HG02763 (cell line): ENCODE results near the gene TNIP3.
"Not testable (repeated sequence)": the region's sequence is repeated elsewhere in the genome, so short reads cannot be mapped to it uniquely, and the experiment has no call there.

Experiments used
- ATAC-seq: cut with Tn5 transposase; IDR thresholded peaks from one replicate; pipeline ENCODE4 v1.9.1; 2021; ENCODE audit warnings: mild to moderate bottlenecking, moderate library complexity; ENCODE audit not compliant: unreplicated experiment

TNIP3 gene

DNA sequence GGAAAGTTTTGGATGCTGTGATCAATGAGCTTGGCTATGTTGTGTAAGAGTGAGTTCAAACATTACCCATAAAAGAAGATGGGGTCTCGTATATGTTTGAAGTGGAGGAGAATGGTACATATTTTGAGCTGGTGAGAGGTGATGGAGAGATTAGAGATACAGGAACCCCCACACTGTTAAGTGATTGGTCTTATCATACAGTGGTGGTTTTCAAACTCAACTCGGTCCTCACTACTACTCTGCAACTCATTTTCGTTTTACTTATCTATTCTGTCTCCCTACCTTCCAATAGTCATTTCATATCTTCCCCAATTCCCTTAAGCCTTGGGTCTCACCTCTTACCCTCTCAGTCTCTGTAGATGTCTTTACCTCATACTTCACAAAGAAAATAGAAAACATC, 16.4 kb upstream of the TNIP3 start:
- ATAC-seq = no peak

DNA sequence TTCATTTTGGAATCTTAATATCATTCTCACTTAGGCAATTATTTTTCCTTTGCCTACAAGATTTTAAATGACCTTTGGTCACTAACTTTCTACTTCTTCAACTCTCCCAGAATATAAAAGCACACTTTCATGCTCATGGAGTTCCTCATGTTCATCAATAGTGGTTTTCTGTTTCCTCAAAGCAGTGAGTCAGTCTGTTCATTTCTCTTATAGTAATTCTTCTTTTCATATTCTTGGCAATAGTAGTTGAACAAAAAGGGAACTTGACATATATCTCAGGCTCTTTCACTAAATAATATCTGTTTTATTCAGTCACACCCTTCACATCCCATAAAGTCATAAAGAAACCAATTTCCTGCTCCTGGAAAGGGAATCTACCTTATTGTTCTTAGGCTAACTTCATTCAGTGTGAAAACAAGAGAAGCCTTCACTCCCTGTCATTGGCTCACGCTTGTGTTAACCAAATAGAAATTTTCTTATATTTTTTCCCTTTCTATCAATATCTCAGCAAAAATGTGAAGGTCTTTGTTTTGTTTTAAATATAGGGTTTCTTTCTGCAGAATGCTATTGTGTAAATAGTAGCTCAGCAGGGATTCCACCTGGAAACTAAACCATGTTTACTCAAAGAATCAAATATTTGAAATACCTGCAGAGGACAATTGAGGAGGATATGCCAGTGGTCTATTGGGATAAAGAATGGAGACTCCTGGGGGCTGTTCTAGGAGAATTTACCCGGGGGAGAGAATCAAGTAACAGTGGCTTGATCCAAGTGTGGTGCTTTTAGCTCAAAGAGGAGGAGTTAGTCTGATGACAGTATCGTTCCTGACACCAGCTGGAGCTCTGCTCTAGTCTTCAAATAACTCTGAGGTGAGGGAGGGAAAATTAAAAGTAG, 13.4 kb upstream of the TNIP3 start:
- no peak for ATAC-seq

DNA sequence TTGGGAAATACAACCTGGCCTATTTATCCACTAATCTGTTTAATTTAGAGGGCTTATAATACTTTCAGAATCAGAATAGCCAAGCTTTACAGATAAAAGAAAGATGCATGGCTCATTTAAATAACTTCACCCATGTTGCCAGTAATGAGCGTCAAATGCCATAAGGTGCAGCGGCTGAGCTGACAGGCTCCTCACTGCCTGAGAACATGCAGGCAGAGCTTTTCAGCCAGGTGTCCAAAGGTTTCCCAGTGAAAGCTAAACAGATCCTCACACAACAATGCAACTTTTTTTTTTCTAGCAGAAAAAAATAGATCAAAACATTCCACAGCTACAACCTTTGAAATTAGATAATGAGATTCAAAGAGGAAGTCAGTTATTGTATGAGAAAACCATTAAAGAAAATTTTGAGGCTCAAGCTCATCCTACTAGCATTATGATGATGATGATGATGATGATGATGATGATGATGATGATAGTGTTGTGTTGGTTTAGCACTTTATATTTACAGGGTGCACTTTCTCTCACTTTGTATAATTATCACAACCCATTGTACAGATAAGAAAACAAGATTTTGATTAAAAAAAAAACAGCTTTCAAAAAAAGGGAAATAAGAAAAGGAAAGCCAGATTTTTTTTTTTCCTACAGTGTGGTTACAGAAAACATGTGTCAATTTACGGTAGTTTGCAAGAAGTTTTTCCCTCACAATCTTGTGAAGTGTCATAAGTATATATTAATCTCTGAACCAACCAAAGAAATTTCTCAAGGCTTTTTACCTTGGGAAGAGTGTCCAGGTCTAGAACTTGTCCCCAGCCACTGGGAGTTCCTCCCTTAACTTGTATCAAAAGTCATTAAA, 12.2 kb upstream of the TNIP3 start:
- ATAC-seq = no peak

GRCh38 chr4:121171477-121171876, 7.4 kb upstream of the TNIP3 start:
- ATAC-seq = not testable (repeated sequence)

DNA sequence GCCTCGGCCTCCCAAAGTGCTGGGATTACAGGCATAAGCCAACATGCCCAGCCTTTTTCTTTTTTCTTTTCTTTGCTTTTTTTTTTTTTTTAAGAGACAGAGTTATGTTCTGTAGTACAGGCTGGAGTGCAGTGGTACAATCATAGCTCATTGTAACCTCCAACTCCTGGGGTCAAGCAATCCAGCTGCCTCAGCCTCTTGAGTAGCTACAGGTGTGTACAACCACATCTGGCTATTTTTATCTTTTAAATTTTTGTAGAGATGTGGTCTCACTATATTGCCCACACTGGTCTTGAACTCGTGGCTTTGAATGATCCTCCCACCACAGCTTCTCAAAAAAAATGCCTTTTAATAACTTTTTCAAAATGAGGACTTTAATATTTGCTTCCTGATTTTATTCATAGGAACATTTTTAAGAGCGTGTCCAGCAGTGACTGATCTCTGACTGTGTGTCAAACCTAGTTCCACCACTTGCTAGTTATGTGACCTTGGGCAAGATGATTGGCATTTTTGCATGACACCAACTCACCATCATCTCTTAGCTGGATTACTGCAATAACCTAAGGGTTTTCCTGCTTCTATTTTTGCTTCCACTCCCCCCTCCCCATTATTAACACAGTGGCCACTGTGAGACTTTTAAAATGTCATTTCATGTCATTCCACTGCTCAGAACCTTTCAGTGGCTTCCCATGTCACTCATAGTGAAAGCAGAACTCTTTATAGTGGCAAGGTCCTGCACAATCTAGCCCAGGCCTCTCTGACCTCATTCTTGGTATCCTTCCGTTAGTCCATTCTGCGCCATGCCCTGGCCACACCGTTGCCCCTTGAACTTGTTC, 4.5 kb upstream of the TNIP3 start:
- peak; percentile 87 for ATAC-seq

GRCh38 chr4:121166976-121167375, 2.9 kb upstream of the TNIP3 start:
- ATAC-seq = no peak

- no peak for ATAC-seq
Measured at GRCh38 chr4:121165206-121165605, 1.1 kb upstream of the TNIP3 start.

GRCh38 chr4:121156822-121157769, 7.0 kb downstream of the TNIP3 start:
- ATAC-seq = no peak

DNA sequence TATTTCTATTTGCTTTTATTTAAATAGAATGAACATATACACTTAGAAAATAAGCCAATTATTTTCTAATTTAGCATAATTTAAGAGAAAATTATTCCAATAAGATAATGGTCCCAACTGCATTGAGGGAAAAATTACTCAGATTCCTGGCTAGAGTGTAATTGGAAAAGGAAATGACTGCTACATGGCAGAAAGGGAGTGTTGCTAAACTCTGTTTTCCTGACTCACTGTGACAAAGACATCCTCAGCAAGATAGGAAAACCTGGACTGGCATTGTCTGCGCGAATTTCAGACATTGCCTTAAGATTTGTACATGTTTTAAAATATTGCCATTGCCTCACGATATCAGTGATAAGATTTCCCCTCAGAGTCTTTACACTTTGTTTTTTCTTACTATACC, 8.2 kb downstream of the TNIP3 start:
- ATAC-seq = no peak

DNA sequence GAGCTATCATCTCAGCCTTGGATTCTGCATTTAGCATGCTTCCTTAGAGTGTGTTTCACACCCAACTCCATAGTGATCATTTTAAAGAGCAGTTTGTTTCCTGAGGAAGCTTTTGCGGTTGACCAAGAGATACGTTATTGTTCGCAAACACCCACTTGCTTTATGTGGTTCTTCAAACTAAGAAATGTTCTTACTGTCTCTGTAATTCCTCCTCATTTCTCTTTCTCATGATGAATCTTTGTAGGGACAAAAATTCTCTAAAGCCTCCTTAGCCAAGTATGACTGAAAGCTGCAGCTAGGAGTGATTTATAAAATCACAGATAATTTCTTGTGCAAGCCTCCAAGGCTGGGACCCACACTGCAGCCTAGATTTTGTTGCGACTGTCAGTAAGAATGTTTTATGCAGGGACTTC, 10.0 kb downstream of the TNIP3 start:
- no peak for ATAC-seq

DNA sequence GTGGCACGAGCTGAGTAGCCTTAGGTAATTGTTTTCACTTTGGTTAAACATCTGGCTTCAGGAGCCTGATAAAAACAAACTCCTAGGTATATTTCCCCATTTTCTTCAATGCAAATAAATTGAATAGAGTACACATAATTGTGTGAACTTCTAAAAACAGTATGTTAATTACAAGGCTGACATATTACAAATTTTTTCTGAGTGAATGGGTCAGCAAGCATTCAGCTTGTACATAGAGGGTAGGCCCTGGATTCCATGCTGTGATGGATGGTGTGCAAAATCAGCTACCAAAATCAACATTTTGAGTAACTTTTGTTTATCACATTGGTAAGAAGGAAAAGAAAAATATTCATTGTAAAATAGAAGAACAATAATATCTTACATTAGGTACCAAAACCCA, 12.2 kb downstream of the TNIP3 start:
- no peak for ATAC-seq

GRCh38 chr4:121150486-121150885, 13.6 kb downstream of the TNIP3 start:
- ATAC-seq = no peak

- no peak for ATAC-seq
Measured at GRCh38 chr4:121150003-121150402, 14.1 kb downstream of the TNIP3 start.

DNA sequence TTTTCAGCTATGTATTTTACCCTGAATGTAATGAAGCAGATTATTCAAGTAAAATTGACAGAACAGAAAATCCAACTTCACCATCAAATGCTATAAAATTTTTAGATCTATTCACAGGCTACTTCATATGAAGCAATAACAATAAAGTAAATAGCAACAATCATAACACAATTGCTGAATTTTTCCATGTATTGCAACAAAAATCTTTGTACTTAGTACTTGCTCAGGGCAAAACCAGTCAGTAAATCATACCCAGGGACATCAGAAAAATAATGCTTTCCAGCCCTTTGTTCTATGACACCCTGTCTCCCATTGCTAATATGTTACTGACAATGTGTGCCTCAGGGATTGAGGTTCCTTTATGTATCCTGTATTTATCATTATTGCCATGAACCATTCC, 15.5 kb downstream of the TNIP3 start:
- no peak for ATAC-seq

DNA sequence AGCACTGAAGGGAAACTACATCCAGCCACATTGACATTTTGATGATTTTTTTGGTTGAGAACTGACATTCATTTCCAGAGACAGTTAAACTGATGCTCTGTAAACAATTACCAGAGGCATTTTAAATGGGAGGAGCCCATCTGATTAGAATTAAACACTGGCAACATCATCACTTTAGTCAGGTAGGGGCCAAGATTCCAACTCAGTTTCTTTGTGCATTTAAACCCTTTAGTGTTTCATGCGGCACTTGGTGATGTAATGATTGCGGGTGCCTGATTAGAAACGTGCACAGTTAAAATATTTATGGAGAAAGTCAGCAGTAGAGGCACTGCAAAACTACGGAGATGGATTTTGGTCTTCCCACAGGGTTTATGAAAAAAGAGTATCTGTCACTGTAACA, 16.1 kb downstream of the TNIP3 start:
- no peak for ATAC-seq

DNA sequence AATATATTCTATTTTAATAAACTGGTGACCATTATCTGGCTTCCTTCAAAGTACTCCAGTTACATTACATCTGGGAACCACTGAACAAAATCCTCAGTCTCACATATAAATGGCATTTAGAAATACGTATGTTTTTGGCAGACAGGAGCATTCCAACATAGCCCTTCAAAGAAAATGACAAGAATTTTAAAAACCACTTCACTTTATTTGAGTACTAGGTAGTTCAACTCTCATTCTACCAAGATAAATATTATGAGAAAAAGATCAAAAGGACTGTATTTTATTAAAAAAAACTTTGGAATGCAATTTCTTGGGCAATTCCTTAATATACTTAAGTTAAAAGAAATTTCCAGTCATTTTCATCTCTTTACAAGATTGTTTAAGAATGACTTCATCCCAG, 17.6 kb downstream of the TNIP3 start:
- no peak for ATAC-seq

GRCh38 chr4:121145430-121145829, 18.7 kb downstream of the TNIP3 start:
- no peak for ATAC-seq

DNA sequence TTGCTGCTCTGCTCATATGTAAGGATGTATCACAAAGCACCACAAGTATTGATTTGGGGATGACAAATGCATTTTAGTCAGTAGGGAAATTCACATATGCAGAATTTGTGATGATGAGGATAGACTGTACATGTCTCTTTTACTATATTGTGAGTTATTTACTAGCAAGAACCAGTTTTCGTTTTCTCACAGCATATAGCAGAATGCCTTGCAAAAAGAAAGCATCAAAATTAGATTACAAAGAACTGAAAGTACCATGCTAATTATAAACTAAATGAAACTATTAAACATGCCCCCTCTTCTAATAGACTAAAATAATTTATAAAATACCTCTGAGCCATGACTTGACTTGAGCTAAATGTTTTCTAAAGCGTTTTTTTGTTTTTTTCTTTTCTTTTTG, 20.1 kb downstream of the TNIP3 start:
- no peak for ATAC-seq

DNA sequence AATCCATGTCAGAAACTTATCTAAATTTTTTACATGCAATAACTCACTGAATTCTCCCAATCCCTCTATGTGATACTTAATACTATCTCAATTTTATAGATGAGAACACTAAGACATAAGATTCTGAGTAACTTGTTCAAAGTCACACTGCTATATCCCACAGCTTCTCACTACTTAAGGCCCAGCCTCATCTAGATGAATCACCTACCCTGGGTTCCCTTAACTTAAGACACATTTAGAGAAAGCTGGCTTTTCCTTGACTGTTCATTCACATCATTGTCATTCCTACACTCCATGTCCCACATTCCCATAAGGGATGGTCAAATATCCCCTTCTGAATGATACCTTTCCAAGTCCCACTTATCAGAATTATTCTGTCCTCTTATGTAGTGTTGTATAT, 21.0 kb downstream of the TNIP3 start:
- no peak for ATAC-seq
